ENCODE data around the gene GPR15LG.

DNA sequence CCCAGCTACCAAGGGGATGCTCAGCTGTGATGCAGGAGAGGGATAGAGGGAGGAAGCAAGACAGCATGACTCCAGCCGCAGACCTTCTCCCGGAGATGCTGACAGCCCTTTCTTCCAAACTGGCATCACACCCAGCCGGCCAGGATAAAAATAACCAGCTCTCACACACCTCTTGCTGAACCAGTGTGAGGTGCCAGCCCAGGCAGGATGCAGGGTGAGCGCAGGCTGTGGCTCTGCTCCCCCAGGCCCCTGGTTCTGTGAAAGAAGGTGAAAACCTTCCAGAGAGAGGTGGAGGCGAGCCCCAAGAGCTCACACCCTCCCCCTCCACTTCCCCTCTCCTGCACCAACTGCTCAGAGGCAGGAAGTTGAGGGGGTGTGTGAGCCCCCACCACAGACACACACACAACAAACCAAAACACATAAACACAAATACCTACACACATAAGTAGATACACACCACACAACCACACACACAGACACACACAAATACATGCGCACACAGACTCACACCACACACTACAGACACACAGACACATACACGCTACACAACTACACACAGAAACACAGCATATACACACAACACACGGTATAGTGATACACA lies 4.0 kb downstream of the GPR15LG start:
- TF ChIP-seq, protein P1, sequence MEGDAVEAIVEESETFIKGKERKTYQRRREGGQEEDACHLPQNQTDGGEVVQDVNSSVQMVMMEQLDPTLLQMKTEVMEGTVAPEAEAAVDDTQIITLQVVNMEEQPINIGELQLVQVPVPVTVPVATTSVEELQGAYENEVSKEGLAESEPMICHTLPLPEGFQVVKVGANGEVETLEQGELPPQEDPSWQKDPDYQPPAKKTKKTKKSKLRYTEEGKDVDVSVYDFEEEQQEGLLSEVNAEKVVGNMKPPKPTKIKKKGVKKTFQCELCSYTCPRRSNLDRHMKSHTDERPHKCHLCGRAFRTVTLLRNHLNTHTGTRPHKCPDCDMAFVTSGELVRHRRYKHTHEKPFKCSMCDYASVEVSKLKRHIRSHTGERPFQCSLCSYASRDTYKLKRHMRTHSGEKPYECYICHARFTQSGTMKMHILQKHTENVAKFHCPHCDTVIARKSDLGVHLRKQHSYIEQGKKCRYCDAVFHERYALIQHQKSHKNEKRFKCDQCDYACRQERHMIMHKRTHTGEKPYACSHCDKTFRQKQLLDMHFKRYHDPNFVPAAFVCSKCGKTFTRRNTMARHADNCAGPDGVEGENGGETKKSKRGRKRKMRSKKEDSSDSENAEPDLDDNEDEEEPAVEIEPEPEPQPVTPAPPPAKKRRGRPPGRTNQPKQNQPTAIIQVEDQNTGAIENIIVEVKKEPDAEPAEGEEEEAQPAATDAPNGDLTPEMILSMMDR (IDR thresholded peaks at IDR 0.05; ENCODE audit: insufficient read depth, low read length), result no peak
- no peak for TF ChIP-seq GABPA (IDR thresholded peaks at IDR 0.05; ENCODE audit: low read depth)
- TF ChIP-seq POLR2AphosphoS5 (IDR thresholded peaks at IDR 0.05; ENCODE audit: low read depth), result no peak
- TF ChIP-seq, protein P2, sequence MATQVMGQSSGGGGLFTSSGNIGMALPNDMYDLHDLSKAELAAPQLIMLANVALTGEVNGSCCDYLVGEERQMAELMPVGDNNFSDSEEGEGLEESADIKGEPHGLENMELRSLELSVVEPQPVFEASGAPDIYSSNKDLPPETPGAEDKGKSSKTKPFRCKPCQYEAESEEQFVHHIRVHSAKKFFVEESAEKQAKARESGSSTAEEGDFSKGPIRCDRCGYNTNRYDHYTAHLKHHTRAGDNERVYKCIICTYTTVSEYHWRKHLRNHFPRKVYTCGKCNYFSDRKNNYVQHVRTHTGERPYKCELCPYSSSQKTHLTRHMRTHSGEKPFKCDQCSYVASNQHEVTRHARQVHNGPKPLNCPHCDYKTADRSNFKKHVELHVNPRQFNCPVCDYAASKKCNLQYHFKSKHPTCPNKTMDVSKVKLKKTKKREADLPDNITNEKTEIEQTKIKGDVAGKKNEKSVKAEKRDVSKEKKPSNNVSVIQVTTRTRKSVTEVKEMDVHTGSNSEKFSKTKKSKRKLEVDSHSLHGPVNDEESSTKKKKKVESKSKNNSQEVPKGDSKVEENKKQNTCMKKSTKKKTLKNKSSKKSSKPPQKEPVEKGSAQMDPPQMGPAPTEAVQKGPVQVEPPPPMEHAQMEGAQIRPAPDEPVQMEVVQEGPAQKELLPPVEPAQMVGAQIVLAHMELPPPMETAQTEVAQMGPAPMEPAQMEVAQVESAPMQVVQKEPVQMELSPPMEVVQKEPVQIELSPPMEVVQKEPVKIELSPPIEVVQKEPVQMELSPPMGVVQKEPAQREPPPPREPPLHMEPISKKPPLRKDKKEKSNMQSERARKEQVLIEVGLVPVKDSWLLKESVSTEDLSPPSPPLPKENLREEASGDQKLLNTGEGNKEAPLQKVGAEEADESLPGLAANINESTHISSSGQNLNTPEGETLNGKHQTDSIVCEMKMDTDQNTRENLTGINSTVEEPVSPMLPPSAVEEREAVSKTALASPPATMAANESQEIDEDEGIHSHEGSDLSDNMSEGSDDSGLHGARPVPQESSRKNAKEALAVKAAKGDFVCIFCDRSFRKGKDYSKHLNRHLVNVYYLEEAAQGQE (IDR thresholded peaks at IDR 0.05; ENCODE audit: insufficient replicate concordance, low read depth), result no peak
- TF ChIP-seq SPI1 (IDR thresholded peaks at IDR 0.05; ENCODE audit: borderline replicate concordance, low read depth), result peak; percentile 65
